Measurements from ENCODE around the gene NT5E.

Gene NT5E

DNA sequence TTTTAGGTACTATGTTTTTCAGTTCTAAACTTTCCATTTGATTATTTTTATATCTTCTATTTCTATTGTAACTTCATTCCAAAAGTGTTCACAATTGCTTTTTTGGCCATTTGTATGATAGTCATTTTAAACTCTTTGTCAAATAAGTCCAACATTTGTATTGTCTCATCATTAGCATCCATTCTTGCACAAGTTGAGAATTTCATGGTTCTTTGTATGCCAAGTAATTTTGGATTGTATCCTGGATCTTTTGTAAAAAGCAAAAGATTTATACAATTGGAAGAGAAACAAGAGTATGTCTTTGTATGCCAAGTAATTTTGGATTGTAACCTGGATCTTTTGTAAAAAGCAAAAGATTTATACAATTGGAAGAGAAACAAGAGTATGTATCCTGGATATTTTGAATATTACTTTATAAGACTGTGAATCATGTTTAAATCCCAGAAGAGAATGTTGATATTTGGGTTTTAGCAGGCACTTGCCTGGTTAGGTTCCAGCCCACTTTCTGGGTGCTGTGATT, 36.9 kb upstream of the NT5E start:
- TF ChIP-seq, protein P1, sequence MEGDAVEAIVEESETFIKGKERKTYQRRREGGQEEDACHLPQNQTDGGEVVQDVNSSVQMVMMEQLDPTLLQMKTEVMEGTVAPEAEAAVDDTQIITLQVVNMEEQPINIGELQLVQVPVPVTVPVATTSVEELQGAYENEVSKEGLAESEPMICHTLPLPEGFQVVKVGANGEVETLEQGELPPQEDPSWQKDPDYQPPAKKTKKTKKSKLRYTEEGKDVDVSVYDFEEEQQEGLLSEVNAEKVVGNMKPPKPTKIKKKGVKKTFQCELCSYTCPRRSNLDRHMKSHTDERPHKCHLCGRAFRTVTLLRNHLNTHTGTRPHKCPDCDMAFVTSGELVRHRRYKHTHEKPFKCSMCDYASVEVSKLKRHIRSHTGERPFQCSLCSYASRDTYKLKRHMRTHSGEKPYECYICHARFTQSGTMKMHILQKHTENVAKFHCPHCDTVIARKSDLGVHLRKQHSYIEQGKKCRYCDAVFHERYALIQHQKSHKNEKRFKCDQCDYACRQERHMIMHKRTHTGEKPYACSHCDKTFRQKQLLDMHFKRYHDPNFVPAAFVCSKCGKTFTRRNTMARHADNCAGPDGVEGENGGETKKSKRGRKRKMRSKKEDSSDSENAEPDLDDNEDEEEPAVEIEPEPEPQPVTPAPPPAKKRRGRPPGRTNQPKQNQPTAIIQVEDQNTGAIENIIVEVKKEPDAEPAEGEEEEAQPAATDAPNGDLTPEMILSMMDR (IDR thresholded peaks at IDR 0.05; ENCODE audit: low read depth, low read length): no peak
- DNase-seq (ENCODE audit: low read depth in 2 of 2): peak in 1 of 2 donors; percentile 42
- H3K4me3 ChIP-seq (replicated peaks in 1 of 2; ENCODE audit: low read depth in 2 of 2, low read length in 2 of 2): no peak overlapping the region

DNA sequence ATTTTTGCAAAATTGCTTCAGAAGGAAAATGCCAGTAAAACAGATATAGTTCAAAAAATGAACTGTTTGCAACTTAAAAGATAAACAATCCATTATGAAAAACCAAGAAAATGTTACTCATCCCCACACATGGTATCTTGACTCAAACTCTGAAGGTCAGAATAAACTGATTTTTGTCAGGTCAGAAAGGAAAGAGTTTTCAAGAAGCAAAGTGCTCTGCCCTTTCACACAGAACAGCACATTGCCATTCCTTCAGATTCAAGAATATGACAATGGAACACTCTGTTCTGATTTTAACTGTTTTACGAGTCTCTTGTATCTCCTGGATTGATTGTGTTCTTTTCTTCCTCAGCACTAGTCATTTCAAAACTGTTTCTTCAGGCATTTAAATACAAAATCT, 33.8 kb upstream of the NT5E start:
- H3K4me3 ChIP-seq (replicated peaks in 1 of 2; ENCODE audit: low read depth in 2 of 2, low read length in 2 of 2): no peak overlapping the region
- TF ChIP-seq, protein P1 (IDR thresholded peaks at IDR 0.05; ENCODE audit: low read depth, low read length): no peak
- no peak for DNase-seq (ENCODE audit: low read depth in 2 of 2)

DNA sequence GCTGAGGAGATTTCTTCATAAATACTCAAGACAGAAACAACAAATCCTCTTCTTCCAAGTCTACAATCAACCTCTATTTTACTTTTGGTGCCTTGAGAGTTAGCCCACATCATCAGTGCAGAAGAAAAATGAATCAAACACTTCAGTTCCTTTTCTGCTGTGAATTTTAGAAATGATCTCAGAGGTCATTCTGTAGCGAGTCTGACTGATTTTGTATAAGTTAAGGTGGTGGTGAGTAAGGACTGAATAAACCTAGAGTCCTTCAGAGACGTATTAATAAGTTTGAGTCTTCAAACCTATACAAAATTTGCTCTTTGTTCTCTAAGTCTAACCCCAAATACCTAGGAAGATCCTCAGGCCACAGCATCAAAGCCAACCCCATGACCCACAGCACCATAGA, 33.1 kb upstream of the NT5E start:
- no peak for DNase-seq (ENCODE audit: low read depth in 2 of 2)
- TF ChIP-seq, protein P1 (IDR thresholded peaks at IDR 0.05; ENCODE audit: low read depth, low read length): no peak
- H3K4me3 ChIP-seq (replicated peaks in 1 of 2; ENCODE audit: low read depth in 2 of 2, low read length in 2 of 2): no peak overlapping the region

DNA sequence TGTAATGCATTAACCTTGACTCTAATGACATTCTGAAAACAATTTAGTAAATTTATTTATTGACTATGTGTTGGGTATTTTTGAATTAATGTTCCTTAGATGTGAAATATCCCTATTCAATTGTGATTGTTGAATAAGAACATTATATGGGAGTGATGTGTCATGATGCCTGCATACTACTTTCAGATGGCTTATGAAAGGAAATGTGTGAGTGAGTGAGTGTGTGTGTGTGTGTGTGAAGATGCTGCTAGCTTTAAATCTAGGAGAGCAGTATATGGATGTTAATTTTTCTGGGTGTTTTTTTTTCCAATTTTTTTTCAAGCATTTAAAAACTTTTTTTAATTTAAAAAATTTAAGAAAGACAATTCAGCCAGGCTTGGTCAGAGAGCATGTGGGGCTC, 32.5 kb upstream of the NT5E start:
- peak in 1 of 2 donors; percentile 55 for DNase-seq (ENCODE audit: low read depth in 2 of 2)
- TF ChIP-seq, protein P1 (IDR thresholded peaks at IDR 0.05; ENCODE audit: low read depth, low read length): no peak
- no peak overlapping the region for H3K4me3 ChIP-seq (replicated peaks in 1 of 2; ENCODE audit: low read depth in 2 of 2, low read length in 2 of 2)

DNA sequence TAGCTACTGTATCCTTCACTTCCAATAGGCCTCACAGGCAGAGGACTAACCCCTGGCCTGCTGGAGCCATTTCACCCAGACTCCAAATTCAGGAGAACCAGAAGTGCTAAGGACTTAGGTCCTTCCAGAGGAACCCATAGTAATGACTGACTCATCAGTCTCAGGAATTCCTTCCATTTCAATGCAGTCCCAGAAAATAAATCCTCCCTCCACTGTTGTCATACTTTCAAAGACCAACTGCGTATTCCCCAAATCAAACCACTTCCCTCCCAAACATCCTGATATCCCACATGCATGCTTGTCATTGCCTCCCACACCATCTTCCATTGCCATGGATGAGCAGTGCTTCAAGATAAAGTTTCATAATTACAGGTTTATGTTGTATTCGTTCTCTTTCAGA, 31.8 kb upstream of the NT5E start:
- peak; percentile 57 to 74 for DNase-seq (ENCODE audit: low read depth in 2 of 2)
- TF ChIP-seq, protein P1 (IDR thresholded peaks at IDR 0.05; ENCODE audit: low read depth, low read length): no peak
- no peak overlapping the region for H3K4me3 ChIP-seq (replicated peaks in 1 of 2; ENCODE audit: low read depth in 2 of 2, low read length in 2 of 2)

DNA sequence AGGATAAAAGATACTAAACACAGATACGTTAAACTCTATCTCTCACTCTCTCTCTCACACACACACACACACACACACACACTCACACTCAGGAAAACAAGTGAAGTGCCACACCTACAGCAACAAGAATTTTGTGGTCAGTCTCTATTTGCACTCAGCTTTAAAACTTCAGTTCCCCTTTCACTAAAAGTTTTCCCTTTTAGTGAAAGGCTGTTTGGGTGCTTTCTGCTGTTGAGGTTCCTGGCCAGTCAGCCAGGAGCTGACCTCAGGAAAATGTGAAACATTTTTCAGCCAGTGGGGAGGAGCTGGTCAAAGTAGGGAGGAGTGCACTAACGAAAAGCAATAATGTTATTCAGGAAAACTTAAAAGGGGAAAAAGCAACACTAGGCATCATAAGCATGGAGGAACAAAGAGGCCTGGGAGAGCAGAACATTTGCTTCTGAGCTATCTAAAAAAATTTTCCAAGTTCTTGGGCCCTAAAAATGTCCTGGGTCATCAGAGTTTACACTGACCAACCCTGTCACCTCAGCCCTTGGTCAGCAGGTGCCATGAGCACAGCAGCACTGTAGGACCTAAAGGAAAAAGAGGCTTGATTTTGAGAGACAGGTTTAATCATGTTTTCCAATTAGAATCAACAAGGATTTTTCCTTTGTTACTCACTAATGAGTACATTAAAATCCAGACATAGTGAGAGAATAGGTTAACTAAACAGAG, 30.7 kb upstream of the NT5E start:
- H3K4me3 ChIP-seq (replicated peaks in 1 of 2; ENCODE audit: low read depth in 2 of 2, low read length in 2 of 2): no peak overlapping the region
- DNase-seq (ENCODE audit: low read depth in 2 of 2): no peak
- TF ChIP-seq, protein P1 (IDR thresholded peaks at IDR 0.05; ENCODE audit: low read depth, low read length): no peak
